LNCAP (cell line): Measurements from ENCODE around the gene EIF5B.
A peak's percentile ranks its signal among the peaks of the same experiment; 100 is the strongest.
"Not testable (repeated sequence)": the region's sequence is repeated elsewhere in the genome, so short reads cannot be mapped to it uniquely, and the experiment has no call there.

Source experiments
- TF ChIP-seq, protein P1 (sequence below): fragments of 450-650 bp; IDR thresholded peaks from 2 replicates; pipeline ENCODE4 v1.5.1; 2017; ENCODE audit warnings: mild to moderate bottlenecking

EIF5B gene

DNA sequence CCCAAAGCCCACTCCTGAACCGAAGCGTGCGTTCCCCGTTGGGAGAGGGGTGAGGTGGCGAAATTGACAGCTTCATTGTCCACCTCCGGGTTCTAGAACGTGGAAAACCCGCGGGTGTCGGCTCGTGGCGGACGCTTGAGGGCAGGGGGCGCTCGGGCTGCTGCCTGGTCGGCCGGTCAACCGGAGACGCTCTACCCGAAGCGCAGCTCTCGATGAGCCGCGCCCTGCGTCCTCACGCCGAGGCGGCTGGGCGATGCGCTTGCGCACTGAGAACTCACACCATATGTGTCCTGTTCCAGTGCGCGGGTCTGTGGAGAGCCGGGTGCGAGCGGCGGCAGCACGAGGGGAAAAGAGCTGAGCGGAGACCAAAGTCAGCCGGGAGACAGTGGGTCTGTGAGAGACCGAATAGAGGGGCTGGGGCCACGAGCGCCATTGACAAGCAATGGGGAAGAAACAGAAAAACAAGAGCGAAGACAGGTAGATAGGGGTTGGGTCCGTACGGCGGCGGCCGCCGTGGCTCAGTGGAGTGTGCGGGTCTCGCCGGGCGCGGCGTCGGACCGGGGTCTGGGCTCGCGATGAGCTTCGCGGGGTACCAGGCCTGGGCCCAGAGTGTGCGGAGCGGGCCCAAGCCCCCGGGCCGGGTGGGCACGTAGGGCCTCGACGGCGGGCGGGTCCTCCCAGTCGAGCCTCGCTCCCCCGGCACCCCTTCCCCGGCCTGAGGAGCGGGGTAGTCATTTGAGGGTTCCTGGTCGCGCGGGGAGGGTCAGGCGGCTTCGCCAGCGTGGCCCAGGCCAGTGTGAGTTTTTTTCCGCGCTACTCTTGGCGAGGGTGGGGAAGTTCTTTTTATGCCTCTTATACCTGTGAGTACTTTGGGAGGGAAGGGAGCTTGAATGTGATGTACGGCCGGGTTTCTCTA is at the start of gene EIF5B:
TSS of gene EIF5B (plus strand) at position 277 of the 916 bp plus-strand sequence. CDS start at position 443, 166 bp downstream.
- TF ChIP-seq, protein P1, sequence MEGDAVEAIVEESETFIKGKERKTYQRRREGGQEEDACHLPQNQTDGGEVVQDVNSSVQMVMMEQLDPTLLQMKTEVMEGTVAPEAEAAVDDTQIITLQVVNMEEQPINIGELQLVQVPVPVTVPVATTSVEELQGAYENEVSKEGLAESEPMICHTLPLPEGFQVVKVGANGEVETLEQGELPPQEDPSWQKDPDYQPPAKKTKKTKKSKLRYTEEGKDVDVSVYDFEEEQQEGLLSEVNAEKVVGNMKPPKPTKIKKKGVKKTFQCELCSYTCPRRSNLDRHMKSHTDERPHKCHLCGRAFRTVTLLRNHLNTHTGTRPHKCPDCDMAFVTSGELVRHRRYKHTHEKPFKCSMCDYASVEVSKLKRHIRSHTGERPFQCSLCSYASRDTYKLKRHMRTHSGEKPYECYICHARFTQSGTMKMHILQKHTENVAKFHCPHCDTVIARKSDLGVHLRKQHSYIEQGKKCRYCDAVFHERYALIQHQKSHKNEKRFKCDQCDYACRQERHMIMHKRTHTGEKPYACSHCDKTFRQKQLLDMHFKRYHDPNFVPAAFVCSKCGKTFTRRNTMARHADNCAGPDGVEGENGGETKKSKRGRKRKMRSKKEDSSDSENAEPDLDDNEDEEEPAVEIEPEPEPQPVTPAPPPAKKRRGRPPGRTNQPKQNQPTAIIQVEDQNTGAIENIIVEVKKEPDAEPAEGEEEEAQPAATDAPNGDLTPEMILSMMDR: peak; percentile 73

DNA sequence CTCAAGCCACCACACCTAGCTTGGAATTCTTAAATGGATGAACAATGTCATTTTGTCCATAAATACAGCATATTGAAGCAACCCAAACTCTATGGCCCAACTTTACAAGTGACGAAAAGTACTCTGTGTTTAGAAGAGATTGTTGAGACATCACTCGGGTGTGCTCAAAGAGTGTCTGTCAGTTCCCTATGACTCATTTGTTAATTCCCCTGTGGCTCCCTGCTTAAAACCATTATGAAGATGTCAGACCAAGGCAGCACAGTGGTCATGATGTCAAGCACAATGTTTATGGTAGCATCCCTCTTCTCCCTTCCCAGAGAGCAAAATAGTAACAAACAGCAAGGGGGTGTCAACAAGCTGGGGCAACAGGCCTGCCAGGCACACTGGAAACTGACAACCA is 39.2 kb upstream of the EIF5B start:
- TF ChIP-seq, protein P1: no peak

- TF ChIP-seq, protein P1: no peak
These were observed 37.6 kb upstream of the EIF5B start for GRCh38 chr2:99299580-99299979.

DNA sequence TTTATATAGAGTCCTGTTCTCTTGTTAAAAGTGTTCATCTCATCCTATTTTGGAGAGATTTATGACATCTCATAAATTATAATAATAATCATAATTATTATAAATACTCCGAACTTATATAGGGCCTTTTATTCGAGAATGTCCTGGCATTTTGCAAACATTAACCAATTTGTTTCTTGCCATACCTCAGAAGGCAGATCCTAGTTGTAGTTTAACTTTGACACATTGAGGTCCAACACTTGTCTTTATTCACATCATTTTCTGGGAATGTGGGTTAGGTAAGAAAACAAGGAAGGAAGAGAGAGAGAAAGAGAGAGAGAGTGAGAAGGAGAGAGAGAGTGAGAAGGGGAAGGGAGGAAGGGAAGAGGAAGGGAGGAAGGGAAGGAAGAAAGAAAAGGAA is 36.1 kb upstream of the EIF5B start, which contains the start of gene LYG1:
TSS of gene LYG1 (minus strand) at position 101 of the 400 bp plus-strand sequence. CDS start 5,527 bp downstream, outside the sequence.
- TF ChIP-seq, protein P1: not testable (repeated sequence)

- TF ChIP-seq, protein P1: no peak
These were observed 19.9 kb upstream of the EIF5B start for GRCh38 chr2:99317161-99317872.

GRCh38 chr2:99325384-99325783 is 11.8 kb upstream of the EIF5B start:
- TF ChIP-seq, protein P1: no peak

GRCh38 chr2:99335911-99336803 is 1.0 kb upstream of the EIF5B start, which contains the start of gene TXNDC9:
TXNDC9 (minus strand) TSS chr2:99336333; CDS start chr2:99333210, 3,123 bp downstream.
- TF ChIP-seq, protein P1: no peak
